Astrocyte of the spinal cord (primary cell): Measurements from ENCODE around the gene CEND1.

Experiments
- DNase-seq: peaks from one replicate; pipeline ENCODE4 v3.0.0; 2011; ENCODE audit warnings: low read depth, low spot score
- H3K4me3 ChIP-seq: 2 replicates; pipeline ENCODE4 v1.5.1; 2011; ENCODE audit warnings: low read depth, mild to moderate bottlenecking, low read length, moderate library complexity
- in situ Hi-C: cut with HindIII; loops from 2 replicates; pipeline ENCODE4 v1.10.0; 2017; ENCODE audit warnings: low sequenced_read_pairs
- TF ChIP-seq, protein P1 (sequence below): IDR thresholded peaks from 2 replicates; pipeline ENCODE4 v1.5.1; 2012; ENCODE audit warnings: low read depth, mild to moderate bottlenecking, low read length, inconsistent platforms

CEND1 gene

DNA sequence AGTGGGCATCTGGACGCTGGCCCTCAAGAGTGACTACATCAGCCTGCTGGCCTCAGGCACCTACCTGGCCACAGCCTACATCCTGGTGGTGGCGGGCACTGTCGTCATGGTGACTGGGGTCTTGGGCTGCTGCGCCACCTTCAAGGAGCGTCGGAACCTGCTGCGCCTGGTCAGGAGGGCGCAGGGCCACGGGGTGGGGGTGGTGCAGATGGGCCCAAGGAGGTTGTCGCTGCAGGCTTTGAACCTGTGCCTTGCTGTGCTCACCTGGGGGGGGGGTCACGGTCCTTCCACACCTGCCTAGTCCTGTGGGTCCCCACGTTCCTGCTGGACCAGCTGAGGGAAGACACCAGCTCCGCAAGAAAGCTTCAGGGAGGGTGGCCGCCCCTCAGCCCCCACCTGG, 46.4 kb upstream of the CEND1 start:
- in situ Hi-C loops, result no loop called here
- DNase-seq, result no peak
- TF ChIP-seq, protein P1, sequence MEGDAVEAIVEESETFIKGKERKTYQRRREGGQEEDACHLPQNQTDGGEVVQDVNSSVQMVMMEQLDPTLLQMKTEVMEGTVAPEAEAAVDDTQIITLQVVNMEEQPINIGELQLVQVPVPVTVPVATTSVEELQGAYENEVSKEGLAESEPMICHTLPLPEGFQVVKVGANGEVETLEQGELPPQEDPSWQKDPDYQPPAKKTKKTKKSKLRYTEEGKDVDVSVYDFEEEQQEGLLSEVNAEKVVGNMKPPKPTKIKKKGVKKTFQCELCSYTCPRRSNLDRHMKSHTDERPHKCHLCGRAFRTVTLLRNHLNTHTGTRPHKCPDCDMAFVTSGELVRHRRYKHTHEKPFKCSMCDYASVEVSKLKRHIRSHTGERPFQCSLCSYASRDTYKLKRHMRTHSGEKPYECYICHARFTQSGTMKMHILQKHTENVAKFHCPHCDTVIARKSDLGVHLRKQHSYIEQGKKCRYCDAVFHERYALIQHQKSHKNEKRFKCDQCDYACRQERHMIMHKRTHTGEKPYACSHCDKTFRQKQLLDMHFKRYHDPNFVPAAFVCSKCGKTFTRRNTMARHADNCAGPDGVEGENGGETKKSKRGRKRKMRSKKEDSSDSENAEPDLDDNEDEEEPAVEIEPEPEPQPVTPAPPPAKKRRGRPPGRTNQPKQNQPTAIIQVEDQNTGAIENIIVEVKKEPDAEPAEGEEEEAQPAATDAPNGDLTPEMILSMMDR, result no peak
- no peak overlapping the region for H3K4me3 ChIP-seq

DNA sequence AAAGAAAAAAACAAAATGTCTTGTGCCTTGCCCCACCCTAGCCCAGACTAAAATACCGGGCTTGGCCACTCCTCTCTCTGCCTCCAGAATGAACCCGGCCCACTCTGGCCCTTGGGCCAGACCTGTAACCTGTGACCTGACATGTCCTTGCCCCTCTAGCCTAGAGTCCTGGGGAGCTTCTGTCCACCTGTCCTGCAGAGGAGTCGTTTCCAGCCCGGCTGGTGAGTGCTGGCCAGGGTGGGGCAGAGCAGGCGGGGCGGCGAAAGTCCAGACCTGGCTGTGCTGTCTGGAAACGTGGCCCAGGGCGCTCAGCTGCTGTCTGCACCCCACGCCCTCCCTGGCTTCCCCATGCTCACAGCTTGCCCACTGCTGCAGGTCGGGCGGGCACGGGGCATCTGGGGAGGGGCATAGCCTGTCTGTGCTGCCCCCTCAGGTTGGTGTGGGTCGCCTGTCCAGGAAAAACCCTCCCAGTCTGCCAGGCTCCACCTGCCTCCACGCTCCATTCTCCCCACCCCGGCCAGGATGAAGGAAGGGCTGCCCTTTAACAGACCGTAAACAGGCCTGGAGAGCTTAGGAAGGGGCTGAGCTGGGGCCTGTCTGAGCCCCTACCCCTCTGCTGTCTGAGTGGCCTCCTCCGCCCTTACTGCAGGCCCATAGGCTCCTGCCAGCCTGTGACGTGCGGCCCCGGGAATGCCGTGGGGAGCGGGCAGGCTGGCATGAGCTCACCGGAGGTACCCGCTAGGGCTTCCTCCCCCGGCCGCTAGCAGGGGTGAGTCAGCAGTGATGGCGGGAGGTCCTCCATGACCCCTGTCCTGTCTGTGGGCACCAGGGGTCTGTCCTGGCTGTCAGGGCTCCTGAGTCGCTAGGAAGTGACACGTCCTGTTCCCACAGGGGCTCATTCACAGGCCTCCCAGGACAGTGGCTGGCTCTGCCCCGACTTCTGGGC, 44.8 kb upstream of the CEND1 start:
- peak overlapping the region; percentile 77 for H3K4me3 ChIP-seq
- DNase-seq, result peak; percentile 69
- in situ Hi-C loops, result no loop called here
- TF ChIP-seq, protein P1, result no peak

DNA sequence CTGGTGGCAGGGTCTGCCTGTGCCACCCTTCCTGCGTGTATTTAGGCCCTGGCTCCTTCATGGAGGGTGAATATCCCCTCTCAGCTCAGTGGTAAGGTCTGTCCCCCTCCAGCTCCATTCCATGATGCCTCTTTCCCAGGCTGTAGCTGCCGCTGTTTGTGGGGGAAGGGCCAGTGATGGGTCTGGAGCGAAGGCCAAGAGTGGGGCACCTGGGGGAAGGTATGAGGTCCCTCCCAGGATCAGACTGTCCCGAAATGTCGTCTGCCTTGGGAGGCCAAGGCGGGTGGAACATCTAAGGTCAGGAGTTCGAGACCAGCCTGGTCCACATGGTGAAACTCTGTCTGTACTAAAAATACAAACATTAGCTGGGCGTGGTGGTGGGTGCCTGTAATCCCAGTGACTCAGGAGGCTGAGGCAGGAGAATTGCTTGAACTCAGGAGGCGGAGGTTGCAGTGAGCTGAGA, 44.0 kb upstream of the CEND1 start:
- no peak for DNase-seq
- TF ChIP-seq, protein P1, result no peak
- in situ Hi-C loops, result no loop called here
- peak overlapping the region; percentile 77 for H3K4me3 ChIP-seq

DNA sequence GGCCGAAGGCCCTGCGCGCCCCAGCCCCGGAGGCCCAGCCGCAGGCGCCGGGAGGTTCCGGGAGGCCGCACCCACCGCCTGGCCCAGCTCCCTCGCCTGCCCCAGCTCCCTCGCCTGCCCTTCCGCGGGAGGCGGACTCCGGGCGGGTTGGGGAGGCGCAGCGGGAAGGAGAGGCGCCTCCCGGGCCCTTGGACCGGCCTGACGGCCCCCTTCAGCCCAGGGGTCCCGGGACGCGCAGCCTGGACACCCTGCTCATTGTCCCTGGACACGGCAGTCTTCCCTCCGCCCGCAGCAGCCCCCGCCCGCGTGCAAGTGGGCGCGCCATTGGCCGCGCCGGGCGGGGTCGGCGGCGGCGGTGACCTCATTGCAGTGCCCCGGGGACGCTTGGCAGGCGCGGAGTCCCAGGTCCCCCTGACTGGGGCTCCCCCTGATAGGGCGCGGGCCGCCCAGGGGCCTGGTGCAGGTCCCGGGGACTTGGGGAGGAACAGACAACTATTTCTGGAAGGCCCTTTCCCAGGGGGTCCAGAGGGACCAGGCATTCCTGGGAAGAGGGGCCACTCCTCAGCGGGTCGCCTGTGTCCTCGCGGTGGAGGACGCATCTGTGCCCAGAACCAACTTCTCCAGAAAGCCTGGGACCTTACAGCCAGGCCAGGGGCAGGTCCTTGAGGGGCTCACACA, 43.4 kb upstream of the CEND1 start:
- peak overlapping the region; percentile 77 for H3K4me3 ChIP-seq
- TF ChIP-seq, protein P1, result no peak
- in situ Hi-C loops, result no loop called here
- no peak for DNase-seq

DNA sequence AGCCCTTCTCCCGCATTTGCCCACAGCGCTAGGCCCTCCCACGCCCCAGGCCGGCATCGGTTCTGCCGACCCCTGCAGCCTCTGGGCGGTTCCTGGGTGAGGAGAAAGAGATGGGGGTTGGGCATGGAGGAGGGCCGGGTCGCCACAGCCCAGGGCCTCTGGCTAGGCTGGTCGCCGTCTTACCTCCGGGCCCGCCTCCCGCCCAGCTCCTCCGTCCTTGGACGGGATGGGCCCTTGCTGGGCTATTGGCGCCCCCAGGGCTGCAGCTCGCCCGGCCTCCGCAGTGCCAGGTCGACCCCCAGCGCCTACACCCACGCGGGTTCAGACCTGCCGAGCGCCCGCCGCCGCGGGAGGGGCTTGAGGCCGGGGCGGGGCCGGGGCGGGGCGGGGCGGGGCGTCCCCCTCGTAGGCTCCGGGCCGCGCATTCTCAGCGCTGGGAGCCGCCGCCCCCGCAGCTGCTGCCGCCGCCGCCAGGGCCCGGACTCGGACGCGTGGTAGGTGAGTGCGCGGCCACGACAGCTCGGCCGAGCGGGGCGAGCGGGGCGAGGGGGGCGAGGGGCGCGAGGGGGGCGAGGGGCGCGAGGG, 42.7 kb upstream of the CEND1 start, which contains the start of gene CD151:
CD151 (plus strand) TSS at position 424 of the 585 bp plus-strand sequence. CDS start 3,118 bp downstream, outside the sequence.
- DNase-seq, result peak; percentile 63
- TF ChIP-seq, protein P1, result no peak
- in situ Hi-C loops, result no loop called here
- peak within 1 kb of the TSS; percentile 77 for H3K4me3 ChIP-seq

DNA sequence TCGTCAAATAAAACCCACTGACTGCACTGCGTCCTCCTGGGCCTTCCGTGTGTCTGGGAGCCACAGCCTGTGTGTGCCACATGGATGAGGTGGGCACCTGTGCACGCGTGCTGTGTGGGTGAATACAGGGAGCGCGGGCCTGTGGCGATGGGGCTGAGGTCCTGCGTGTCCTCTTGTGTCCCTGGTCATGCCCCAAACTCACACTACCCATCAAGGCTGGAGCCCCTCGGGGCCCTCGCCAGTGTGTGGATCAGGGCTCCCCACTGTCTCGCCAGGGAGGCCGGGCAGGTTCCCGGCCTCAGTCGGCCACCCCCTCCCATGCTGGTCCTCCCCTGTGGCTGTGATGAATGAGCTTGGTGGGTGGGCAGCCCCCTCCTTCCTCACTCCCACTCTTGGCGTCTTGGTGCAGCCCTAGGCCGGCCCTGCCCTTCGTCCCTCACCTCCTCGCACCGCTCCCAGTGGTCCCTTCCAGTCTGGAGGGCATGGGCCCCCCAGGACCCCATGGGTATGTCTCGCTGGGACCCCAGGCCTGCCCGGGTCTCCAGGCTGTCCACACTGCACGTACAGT, 42.2 kb upstream of the CEND1 start:
- peak overlapping the region; percentile 40 for H3K4me3 ChIP-seq
- TF ChIP-seq, protein P1, result no peak
- DNase-seq, result no peak
- in situ Hi-C loops, result no loop called here
